ENCODE data around the gene RBM34. TPM values are rescaled to one million over a fixed set of nuclear protein-coding genes. Genes with fewer than 3 reads are reported as not detected.

RBM34 gene
- total and polyA plus RNA-seq, 2 donors (not counting 3 experiments of a cell fraction or from before 2014, with no cell fraction given) = 16.1 to 80.7 TPM

DNA sequence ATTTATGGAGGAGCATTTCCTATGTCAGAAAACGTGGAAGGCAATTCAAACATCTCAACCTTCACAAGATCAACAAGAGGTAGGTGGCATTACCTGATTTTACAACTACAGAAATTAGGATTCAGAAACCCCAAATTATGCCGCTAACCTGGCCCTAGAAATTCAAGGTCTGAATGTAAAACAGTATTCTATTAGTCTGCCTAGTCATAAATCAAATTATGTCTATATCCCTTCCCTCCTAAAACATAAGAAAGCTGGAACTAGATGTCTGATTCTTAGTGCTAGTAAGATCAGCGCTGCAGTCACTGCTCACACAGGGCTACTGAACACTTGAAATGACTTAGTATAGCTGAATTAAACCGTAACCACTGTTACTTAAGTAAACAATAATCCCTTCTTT, 33.8 kb downstream of the RBM34 start:
- BruUV-seq (replicated peaks) = no TSS peak
- H3K4me2 ChIP-seq (ENCODE audit: insufficient read depth, low read length) = peak overlapping the region; percentile 94
- H2AFZ ChIP-seq (ENCODE audit: low read depth, low read length) = no peak overlapping the region
- H3K4me3 ChIP-seq (replicated peaks in 1 of 3; ENCODE audit: insufficient read depth in 1 of 3, low read depth in 1 of 3, low read length in 3 of 3) = peak overlapping the region; percentile 79 to 99 (median 93)
- H4K20me1 ChIP-seq (replicated peaks; ENCODE audit: control insufficient read depth, extremely low read depth, insufficient read depth, low read length) = peaks cover 2% of the 10 kb centered on the region
- H3K9me3 ChIP-seq (replicated peaks; ENCODE audit: control insufficient read depth, insufficient read depth, low read length) = no peaks in the 10 kb centered on the region
- peak overlapping the region; percentile 70 for H3K27ac ChIP-seq (ENCODE audit: insufficient read depth, low read depth, low read length)
- no peak for TF ChIP-seq JUN (IDR thresholded peaks at IDR 0.05; ENCODE audit: borderline replicate concordance, insufficient read depth, insufficient read length, low read depth)
- H3K9ac ChIP-seq (replicated peaks; ENCODE audit: extremely low read depth, insufficient read depth, low read length) = peak overlapping the region; percentile 89
- H3K79me2 ChIP-seq (ENCODE audit: control insufficient read depth, insufficient read depth, low read length) = peaks cover 64% of the 10 kb centered on the region
- peaks cover 2 to 4% of the 10 kb centered on the region in 2 experiments for H3K36me3 ChIP-seq (ENCODE audit: control insufficient read depth in 2 of 2, extremely low read depth in 1 of 2, insufficient read depth in 2 of 2, low read length in 2 of 2)
- dilution Hi-C loops (cut with MboI; ENCODE audit: extremely low pct_ligation_motif_present, low sequenced_read_pairs) = no loop called here
- H3K4me1 ChIP-seq (ENCODE audit: control insufficient read depth, extremely low read depth, insufficient read depth, low read length) = peaks cover 12% of the 10 kb centered on the region
- ChIA-PET POLR2A (no interaction called here), CTCF (interaction anchor here (1.4 kb wide), 1 partner anchor 14 kb away, joined by 3 read pairs; no protein-coding TSS in a partner anchor)
- DNase-seq (ENCODE audit: low read depth, low spot score) (peak; percentile 41), FAIRE-seq (peak; percentile 28)
- H3K9me1 ChIP-seq (replicated peaks; ENCODE audit: control insufficient read depth, extremely low read depth, insufficient read depth, low read length) = no peaks in the 10 kb centered on the region
- H3K27me3 ChIP-seq (ENCODE audit: control insufficient read depth in 2 of 2, insufficient read depth in 2 of 2, low read length in 2 of 2) = no peaks in the 10 kb centered on the region
- intact Hi-C loops (cut with micrococcal nuclease) = no loop called here

DNA sequence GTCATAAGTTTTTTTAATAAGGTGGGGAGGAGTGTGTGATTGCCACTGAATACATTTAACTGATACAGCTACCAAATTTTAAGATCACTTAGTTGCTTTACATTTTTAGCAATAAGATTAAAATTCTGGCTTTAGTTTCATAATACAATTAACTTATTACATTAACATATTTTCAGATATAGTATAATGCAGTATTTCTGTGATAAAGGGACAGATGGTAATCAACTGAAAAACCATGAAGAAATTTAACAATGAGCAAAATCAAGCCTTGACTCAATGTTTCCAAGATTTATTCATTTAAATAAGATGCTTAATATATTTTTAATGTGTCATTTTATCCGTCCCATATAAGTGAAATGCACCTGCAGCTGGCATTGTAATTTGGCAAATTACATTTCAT, 36.4 kb downstream of the RBM34 start:
- CTCF ChIA-PET = no interaction called here
- TF ChIP-seq MYC (IDR thresholded peaks at IDR 0.05; ENCODE audit: low read depth, low read length) (no peak), FOS (IDR thresholded peaks at IDR 0.05; ENCODE audit: borderline replicate concordance, insufficient read depth, low read length) (no peak), POLR2AphosphoS5 (IDR thresholded peaks at IDR 0.05; ENCODE audit: insufficient read depth, low read depth, low read length) (no peak), GATA2 (IDR thresholded peaks at IDR 0.05; ENCODE audit: insufficient read depth, insufficient read length, low read depth, low read length) (no peak)
- FAIRE-seq = no peak

More for the DNA sequence above, 36.4 kb downstream of the RBM34 start:
- H3K27me3 ChIP-seq (ENCODE audit: control insufficient read depth in 2 of 2, insufficient read depth in 2 of 2, low read length in 2 of 2) = no peaks in the 10 kb centered on the region
- H2AFZ ChIP-seq (ENCODE audit: low read depth, low read length) = no peak overlapping the region
- POLR2A ChIA-PET = no interaction called here
- peaks cover 12% of the 10 kb centered on the region for H3K4me1 ChIP-seq (ENCODE audit: control insufficient read depth, extremely low read depth, insufficient read depth, low read length)
- peaks cover 5% of the 10 kb centered on the region in 2 experiments for H3K36me3 ChIP-seq (ENCODE audit: control insufficient read depth in 2 of 2, extremely low read depth in 1 of 2, insufficient read depth in 2 of 2, low read length in 2 of 2)
- peaks cover 84% of the 10 kb centered on the region for H3K79me2 ChIP-seq (ENCODE audit: control insufficient read depth, insufficient read depth, low read length)
- no peak overlapping the region for H3K9ac ChIP-seq (replicated peaks; ENCODE audit: extremely low read depth, insufficient read depth, low read length)
- H3K4me2 ChIP-seq (ENCODE audit: insufficient read depth, low read length) = no peak overlapping the region
- peaks cover 2% of the 10 kb centered on the region for H4K20me1 ChIP-seq (replicated peaks; ENCODE audit: control insufficient read depth, extremely low read depth, insufficient read depth, low read length)
- dilution Hi-C loops (cut with MboI; ENCODE audit: extremely low pct_ligation_motif_present, low sequenced_read_pairs) (no loop called here), intact Hi-C loops (cut with micrococcal nuclease) (no loop called here)
- H3K27ac ChIP-seq (ENCODE audit: insufficient read depth, low read depth, low read length) = no peak overlapping the region
- H3K9me1 ChIP-seq (replicated peaks; ENCODE audit: control insufficient read depth, extremely low read depth, insufficient read depth, low read length) = no peaks in the 10 kb centered on the region
- H3K9me3 ChIP-seq (replicated peaks; ENCODE audit: control insufficient read depth, insufficient read depth, low read length) = no peaks in the 10 kb centered on the region
- no peak for DNase-seq (ENCODE audit: low read depth, low spot score)
- BruUV-seq (replicated peaks) = no TSS peak
- no peak overlapping the region for H3K4me3 ChIP-seq (replicated peaks in 1 of 3; ENCODE audit: insufficient read depth in 1 of 3, low read depth in 1 of 3, low read length in 3 of 3)
